Measurements from ENCODE around the gene RCVRN.
"Not testable (repeated sequence)": the region's sequence is repeated elsewhere in the genome, so short reads cannot be mapped to it uniquely, and the experiment has no call there.

Gene RCVRN

GRCh38 chr17:9922012-9922848, 17.2 kb upstream of the RCVRN start:
- no peak for DNase-seq (ENCODE audit: low read depth)

DNA sequence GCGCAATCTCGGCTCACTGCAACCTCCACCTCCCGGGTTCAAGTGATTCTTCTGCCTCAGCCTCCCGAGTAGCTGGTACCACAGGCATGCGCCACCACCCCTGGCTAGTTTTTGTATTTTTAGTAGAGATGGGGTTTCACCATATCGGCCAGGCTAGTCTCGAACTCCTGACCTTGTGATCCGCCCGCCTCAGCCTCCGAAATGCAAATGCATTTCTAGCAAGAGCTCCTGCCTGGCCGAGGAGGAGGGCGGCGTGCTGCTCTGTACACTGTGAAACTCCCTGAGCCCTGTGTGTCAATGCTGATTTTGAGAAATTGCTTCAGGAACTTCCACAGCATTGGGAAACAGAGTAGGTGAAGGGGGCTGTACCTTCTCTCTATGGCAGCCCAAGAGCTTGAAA, 16.1 kb upstream of the RCVRN start:
- not testable (repeated sequence) for DNase-seq (ENCODE audit: low read depth)

- no peak for DNase-seq (ENCODE audit: low read depth)
Observed at GRCh38 chr17:9918804-9919352, 13.8 kb upstream of the RCVRN start.

DNA sequence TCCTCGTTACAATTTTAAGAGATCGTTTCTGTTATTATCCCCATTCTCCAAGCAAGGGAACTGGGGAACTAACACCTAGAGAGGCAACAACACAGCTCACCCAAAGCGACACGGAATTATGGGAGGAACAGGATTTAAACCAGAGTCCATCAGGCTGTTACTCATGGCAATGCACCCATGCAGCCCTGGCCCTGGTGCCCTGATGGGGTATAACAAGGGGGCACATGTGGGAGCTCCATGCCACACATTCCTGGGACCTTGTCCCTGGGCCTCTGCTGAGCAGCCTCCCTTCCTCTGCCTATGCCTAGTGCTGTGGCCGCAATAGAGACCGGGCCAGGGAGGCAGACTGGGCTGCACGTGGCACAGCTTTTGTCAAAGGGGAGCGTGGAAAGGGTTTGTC, 13.3 kb upstream of the RCVRN start:
- no peak for DNase-seq (ENCODE audit: low read depth)

- DNase-seq (ENCODE audit: low read depth) = no peak
Observed at GRCh38 chr17:9917801-9918200, 12.7 kb upstream of the RCVRN start.

DNA sequence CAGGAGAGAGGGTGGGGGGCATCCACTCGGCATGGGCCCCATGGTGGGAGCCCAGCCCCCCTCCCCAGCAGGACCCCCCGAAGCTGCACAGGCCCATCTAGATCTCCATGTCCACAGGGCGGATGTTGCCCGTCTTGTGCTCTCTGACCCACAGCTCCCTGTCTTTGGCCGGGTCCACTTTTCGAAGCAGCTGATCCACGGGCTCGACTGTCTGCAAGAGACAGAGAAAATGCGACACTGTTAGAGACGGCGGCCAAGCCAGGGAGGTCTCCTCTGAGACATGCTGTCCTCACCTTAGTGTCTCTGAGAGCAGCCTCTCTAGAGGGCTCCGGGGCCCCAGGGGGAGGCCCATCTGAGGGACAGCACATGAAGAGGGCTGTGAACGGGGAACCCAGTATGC, 12.1 kb upstream of the RCVRN start:
- no peak for DNase-seq (ENCODE audit: low read depth)

GRCh38 chr17:9916108-9916507, 11.0 kb upstream of the RCVRN start:
- no peak for DNase-seq (ENCODE audit: low read depth)

DNA sequence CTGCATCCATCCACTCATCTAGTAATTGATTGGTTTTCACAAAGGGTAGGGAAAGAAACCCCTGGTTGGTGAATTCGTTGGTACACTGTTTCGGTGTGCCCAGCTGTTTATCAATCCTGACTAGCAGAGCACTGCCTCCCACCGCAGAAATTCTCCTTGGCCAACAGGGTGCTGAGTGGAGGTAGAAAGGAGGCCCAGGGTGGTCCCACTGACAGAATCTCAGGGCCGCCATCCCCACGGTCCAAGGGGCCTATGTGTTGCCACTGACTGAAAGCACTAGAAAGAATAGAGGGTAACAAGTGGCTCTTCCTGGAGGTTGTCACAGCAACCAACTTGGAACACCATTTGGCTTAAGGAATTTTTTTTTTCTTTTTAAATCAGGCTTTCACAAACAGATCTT, 8.4 kb upstream of the RCVRN start:
- no peak for DNase-seq (ENCODE audit: low read depth)

DNA sequence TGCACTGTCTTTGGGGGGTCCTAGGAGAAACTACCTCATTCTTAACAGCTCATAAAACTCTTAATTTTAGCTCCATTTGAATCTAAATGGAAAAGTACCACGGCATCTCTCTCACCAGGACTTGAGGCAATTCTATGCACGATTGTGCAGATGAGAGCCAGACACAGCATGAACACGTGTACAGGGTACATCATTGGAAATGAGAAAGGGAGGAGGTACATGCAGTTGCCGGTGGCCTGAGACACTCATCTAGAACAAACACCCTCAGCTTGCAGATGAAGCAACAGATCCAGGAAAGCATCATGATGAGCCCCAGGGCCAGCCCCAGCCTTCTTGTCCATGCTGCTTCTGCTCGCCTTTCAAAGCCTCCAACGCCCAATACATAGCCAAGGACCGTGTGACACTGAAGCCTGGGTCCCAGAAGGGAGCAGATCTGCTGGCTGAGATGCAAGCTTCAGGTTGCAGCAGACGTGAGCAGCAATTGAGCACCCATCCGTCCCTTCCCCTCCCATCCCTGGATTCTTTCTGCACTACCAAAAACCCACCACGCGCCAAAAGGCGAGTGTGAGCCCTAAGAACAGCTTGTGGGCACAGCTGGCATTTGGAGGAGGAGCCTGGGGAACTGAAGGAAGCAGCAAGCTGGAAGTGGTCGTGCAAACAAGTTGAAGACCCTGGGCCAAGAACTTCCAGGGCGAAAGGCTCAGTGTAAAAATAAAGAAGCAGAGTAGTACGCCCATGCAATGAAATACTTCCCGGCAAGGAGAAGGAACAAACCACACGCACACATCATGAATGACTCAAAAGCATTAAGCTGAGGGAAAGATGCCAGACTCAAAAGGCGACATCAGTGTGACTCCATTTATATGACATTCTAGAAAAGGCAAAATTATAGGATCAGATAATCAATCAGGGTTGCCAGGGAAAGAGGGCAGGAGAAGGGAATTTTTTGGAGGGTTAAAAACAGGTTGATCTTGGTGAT, 7.3 kb upstream of the RCVRN start:
- DNase-seq (ENCODE audit: low read depth) = no peak

DNA sequence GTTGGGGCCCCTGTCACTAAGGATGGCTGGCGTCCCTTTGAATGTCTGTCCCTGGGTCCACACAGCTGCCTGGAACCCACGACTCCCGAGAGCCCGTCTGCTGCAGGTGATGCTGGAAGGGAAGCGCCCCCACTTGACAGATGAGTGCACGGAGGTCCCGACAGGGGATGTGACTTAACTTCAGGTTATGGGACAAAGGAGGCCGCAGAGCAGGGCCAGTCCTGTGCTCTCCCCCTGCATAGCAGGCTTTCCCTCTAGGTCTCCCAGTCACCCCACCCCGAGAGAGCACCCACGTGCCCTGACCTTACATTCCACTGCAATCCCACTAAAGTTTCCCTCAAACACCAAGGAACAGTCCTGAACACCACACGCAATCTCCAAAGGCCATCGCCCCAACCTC, 6.0 kb upstream of the RCVRN start:
- DNase-seq (ENCODE audit: low read depth) = no peak

- DNase-seq (ENCODE audit: low read depth) = no peak
Observed at GRCh38 chr17:9908649-9909042, 3.6 kb upstream of the RCVRN start.

GRCh38 chr17:9907883-9908648, 3.0 kb upstream of the RCVRN start:
- no peak for DNase-seq (ENCODE audit: low read depth)

GRCh38 chr17:9907131-9907530, 2.1 kb upstream of the RCVRN start:
- no peak for DNase-seq (ENCODE audit: low read depth)

DNA sequence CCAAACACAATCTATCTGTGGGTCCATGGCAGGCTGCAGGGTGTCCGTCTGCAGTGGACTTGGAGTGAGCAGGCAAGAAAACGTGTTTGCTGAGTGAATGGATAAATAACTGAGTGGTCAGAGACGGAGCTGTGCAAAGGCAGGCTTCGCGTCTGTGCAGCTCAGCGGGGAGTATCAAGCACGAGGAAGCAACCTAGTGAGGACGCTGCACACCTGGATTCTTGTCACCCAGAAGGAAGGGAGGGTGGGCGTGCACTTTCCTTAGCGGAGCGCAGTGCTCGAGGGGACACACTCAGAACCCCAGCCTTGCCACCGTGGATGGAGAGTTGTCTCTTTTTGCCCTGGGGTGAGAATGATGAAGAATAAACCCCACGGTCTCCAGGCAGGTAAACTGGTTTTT, 1.5 kb upstream of the RCVRN start:
- DNase-seq (ENCODE audit: low read depth) = no peak

DNA sequence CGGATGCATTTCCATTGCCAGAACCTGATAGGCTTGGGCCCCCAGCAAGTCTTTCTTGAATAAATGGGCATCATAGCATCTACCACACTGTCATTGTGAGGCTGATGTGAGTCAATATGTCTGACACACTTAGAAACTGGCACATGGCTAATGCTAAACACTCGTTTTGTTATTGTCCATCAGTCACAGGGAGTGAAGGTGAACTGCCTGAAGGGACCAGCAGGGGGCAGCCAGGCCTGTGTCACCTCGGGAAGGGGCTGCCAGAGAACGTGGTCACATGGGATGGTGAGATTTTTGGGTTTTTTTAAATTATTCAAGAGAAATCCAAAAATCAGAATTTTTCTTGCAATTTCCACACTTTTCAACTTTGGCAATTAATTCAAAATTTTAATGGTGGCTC, 831 bp upstream of the RCVRN start:
- no peak for DNase-seq (ENCODE audit: low read depth)

DNA sequence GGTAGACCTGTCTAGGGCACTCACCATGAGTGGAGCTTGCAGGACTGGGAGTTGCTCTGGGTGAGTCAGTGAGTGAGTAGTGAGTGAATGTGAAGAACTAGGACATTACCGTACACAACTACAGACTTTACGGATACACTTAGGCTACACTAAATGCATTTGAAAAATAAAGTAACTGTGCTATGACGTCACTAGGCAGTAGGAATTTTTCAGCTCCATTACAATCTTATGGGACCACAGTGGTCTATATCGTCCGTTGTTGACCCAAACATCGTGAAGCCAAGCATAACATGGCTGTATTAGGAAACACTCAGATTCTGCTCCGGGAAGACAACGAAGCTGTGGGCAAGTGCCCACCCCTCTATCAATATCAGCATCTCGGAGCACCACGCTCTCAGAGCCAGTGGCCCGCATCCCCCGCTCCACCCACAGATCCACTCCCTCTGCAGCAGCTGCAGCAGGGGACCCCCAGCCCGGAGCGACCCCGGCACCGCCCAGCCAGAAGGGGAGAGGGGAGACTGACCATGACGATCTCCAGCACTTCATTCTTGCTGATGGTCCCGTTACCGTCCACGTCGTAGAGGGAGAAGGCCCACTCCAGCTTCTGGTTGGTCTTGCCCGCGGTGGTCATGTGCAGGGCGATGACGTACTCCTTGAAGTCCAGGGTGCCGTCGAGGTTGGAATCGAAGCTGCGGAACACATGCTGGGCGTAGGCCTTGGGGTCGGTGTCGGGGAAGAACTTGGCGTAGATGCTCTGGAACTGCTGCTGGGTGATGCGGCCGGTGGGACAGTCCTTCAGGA, 594 bp downstream of the RCVRN start:
- DNase-seq (ENCODE audit: low read depth) = no peak

DNA sequence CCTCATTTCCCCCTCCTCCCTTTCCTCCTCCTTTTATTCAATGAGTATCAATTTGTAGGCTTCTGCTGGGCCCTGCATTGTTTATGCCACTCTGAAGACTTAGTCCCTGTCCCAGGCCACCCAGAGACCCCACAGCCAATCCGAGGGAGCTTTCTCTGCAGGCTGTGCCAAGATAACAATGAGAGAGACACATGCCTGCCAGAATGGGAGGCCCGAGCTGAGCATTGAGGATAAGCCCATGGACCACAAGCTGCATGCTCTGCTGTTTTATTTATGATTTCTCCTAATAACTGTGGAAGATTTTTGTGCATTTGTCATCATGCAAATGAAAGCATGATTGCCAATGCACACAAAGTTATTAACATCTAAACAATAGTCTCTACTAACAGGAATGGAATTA, 3.0 kb downstream of the RCVRN start:
- DNase-seq (ENCODE audit: low read depth) = no peak

- no peak for DNase-seq (ENCODE audit: low read depth)
Observed at GRCh38 chr17:9900784-9901183, 4.3 kb downstream of the RCVRN start.

- DNase-seq (ENCODE audit: low read depth) = no peak
Observed at GRCh38 chr17:9900044-9900594, 5.0 kb downstream of the RCVRN start.

- DNase-seq (ENCODE audit: low read depth) = no peak
Observed at GRCh38 chr17:9899280-9900043, 5.6 kb downstream of the RCVRN start.

Measured in stimulated activated CD8-positive, alpha-beta memory T cell treated with anti-CD3 and anti-CD28 coated beads, Interleukin-15, amount 100 ng/mL, for 24 hours (primary cell).